HG03439 (cell line): ENCODE results near the gene APBA2.

Source experiments
- ATAC-seq: cut with Tn5 transposase; IDR thresholded peaks from one replicate; pipeline ENCODE4 v1.9.1; 2021; ENCODE audit warnings: mild to moderate bottlenecking, moderate library complexity; ENCODE audit not compliant: unreplicated experiment

Gene APBA2

GRCh38 chr15:29128671-29129070, 242.9 kb downstream of the APBA2 start:
- ATAC-seq = no peak

- ATAC-seq = no peak
These were observed 243.4 kb downstream of the APBA2 start for GRCh38 chr15:29129221-29129620.

- ATAC-seq = no peak
These were observed 244.2 kb downstream of the APBA2 start for GRCh38 chr15:29129926-29130325.

- ATAC-seq = no peak
These were observed 244.7 kb downstream of the APBA2 start for GRCh38 chr15:29130476-29130875.

- no peak for ATAC-seq
These were observed 245.4 kb downstream of the APBA2 start for GRCh38 chr15:29130951-29131839.

- no peak for ATAC-seq
These were observed 246.2 kb downstream of the APBA2 start for GRCh38 chr15:29131840-29132420.

GRCh38 chr15:29132735-29133181, 247.0 kb downstream of the APBA2 start:
- no peak for ATAC-seq

- ATAC-seq = no peak
These were observed 247.5 kb downstream of the APBA2 start for GRCh38 chr15:29133321-29133720.

- ATAC-seq = no peak
These were observed 248.0 kb downstream of the APBA2 start for GRCh38 chr15:29133791-29134190.

GRCh38 chr15:29134239-29134638, 248.5 kb downstream of the APBA2 start:
- ATAC-seq = no peak

- no peak for ATAC-seq
These were observed 249.0 kb downstream of the APBA2 start for GRCh38 chr15:29134641-29135308.

GRCh38 chr15:29135309-29135657, 249.5 kb downstream of the APBA2 start:
- no peak for ATAC-seq

GRCh38 chr15:29135702-29136646, 250.2 kb downstream of the APBA2 start:
- no peak for ATAC-seq

GRCh38 chr15:29138260-29138659, 252.5 kb downstream of the APBA2 start:
- ATAC-seq = no peak

- ATAC-seq = no peak
These were observed 253.3 kb downstream of the APBA2 start for GRCh38 chr15:29139072-29139471.

- peak; percentile 77 for ATAC-seq
These were observed 254.0 kb downstream of the APBA2 start for GRCh38 chr15:29139540-29140459.

GRCh38 chr15:29140475-29141307, 254.9 kb downstream of the APBA2 start:
- ATAC-seq = no peak

- no peak for ATAC-seq
These were observed 255.7 kb downstream of the APBA2 start for GRCh38 chr15:29141308-29142128.
